ENCODE results near the gene CFAP161. TPM values are rescaled to one million over a fixed set of nuclear protein-coding genes. Genes with fewer than 3 reads are reported as not detected.

CFAP161 gene, protein sequence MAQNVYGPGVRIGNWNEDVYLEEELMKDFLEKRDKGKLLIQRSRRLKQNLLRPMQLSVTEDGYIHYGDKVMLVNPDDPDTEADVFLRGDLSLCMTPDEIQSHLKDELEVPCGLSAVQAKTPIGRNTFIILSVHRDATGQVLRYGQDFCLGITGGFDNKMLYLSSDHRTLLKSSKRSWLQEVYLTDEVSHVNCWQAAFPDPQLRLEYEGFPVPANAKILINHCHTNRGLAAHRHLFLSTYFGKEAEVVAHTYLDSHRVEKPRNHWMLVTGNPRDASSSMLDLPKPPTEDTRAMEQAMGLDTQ
- total RNA-seq = under 1 TPM in 2 of 4 donors, not detected in 2; 0.40 to 0.57 TPM

DNA sequence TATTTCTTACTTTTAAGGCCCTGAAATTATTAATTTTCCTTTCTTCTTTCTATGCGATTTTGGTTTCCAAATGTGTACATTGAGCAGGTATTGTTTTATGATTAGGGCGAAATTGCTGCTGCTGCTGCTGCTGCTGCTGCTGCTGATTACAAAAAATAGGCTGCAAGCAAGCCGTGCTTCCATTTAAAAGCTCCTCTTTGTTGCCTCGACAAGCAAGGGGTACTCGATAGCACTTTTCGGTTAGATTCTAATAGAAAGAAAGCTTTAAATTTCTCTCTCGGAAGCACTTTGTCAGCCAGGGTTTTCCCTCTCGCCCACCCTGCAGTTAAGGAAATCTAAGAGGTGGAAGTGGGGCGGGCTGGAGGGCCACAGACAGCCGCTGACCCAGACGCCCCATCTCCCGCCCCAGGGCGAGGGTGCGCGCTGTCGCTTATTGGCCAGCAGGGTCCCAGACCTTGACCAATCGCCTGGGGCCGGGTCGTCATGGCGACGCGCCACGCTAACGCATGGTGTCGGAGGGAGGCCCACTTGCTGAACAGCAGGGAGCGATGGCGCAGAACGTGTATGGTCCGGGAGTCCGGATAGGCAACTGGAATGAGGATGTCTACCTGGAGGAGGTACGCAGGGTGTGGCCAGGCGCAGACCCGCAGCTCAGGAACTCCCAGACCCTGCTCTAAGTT is at the start of gene CFAP161:
Gene CFAP161 (plus strand): TSS at position 489 of the 680 bp plus-strand sequence. CDS start 60 bp downstream, at position 549.
- H3K36me3 ChIP-seq = no peaks in the 10 kb centered on the region
- no peak for TF ChIP-seq EP300 (IDR thresholded peaks at IDR 0.05)
- no peak for TF ChIP-seq POLR2AphosphoS5 (IDR thresholded peaks at IDR 0.05)
- TF ChIP-seq, protein P1, sequence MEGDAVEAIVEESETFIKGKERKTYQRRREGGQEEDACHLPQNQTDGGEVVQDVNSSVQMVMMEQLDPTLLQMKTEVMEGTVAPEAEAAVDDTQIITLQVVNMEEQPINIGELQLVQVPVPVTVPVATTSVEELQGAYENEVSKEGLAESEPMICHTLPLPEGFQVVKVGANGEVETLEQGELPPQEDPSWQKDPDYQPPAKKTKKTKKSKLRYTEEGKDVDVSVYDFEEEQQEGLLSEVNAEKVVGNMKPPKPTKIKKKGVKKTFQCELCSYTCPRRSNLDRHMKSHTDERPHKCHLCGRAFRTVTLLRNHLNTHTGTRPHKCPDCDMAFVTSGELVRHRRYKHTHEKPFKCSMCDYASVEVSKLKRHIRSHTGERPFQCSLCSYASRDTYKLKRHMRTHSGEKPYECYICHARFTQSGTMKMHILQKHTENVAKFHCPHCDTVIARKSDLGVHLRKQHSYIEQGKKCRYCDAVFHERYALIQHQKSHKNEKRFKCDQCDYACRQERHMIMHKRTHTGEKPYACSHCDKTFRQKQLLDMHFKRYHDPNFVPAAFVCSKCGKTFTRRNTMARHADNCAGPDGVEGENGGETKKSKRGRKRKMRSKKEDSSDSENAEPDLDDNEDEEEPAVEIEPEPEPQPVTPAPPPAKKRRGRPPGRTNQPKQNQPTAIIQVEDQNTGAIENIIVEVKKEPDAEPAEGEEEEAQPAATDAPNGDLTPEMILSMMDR (IDR thresholded peaks at IDR 0.05) = peak in 1 of 4 experiments; percentile 21
- TF ChIP-seq POLR2A (IDR thresholded peaks at IDR 0.05) = no peak
- peak within 1 kb of the TSS in 1 of 2 donors; percentile 42 for H3K4me3 ChIP-seq
- peaks cover 0 to 12% (median 0%) of the 10 kb centered on the region in 3 donors for H3K4me1 ChIP-seq
- H3K27me3 ChIP-seq = peaks cover 40% of the 10 kb centered on the region
- 5% methylated on average over 4 to 13 of the region's 33 CpGs for WGBS, 2 donors (ENCODE audit: low coverage in 1 of 2)
- H3K9me3 ChIP-seq = no peaks in the 10 kb centered on the region
- ATAC-seq = peak; percentile 87
- H3K27ac ChIP-seq = no peak within 1 kb of the TSS

DNA sequence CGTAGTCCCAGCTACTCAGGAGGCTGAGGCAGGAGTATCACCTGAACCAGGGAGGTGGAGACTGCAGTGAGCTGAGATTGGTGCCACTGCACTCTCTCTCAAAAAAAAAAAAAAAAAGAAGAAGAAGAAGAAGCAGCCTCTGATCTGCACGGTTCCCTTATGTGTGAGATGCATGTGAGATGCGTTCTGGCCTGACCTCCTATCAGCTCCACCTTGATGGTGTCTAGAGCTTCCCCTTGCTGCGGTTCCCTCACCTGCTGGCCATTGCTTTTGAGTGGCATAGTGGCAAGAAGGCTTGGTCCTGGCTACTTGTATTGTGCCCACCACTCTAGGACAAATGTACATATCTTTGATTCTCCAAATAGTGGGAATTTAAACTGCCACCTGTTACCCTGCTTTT is 49.4 kb upstream of the CFAP161 start:
- Histone ChIP-seq H3K9me3 (no peaks in the 10 kb centered on the region), H3K36me3 (no peaks in the 10 kb centered on the region), H3K27me3 (peaks cover 7% of the 10 kb centered on the region), H3K4me1 (no peaks in the 10 kb centered on the region), H3K4me3 (no peak overlapping the region), H3K27ac (no peak overlapping the region)
- ATAC-seq = no peak
- 81% methylated on average over 3 of the region's 4 CpGs; no CpG with 5 or more reads in 1 of the 2 donors for WGBS, 2 donors (ENCODE audit: low coverage in 1 of 2)
- TF ChIP-seq POLR2A (IDR thresholded peaks at IDR 0.05) = no peak
- TF ChIP-seq POLR2AphosphoS5 (IDR thresholded peaks at IDR 0.05) = no peak
- TF ChIP-seq EP300 (IDR thresholded peaks at IDR 0.05) = no peak
- TF ChIP-seq, protein P1 (IDR thresholded peaks at IDR 0.05) = no peak

DNA sequence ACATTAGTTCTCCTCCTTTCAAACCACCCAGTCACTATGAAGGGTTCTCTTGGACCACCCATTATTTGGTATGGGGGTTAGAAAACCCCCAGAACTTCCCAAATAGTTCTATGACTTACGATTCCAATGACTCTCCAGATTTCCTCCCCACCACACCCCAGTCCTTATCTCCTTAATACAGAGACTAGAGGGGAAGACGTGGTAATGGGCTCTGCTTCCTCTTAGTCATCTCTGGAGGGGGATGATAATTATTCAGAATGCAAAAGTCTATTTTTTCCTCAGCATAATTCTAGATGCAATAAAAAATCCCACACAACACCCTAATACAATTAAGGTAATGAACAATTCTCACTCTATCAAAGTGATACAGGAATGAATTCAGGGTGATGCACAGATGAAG is 48.9 kb upstream of the CFAP161 start:
- Histone ChIP-seq H3K4me3 (no peak overlapping the region), H3K36me3 (no peaks in the 10 kb centered on the region), H3K27ac (no peak overlapping the region), H3K27me3 (peaks cover 7% of the 10 kb centered on the region), H3K9me3 (no peaks in the 10 kb centered on the region), H3K4me1 (no peaks in the 10 kb centered on the region)
- ATAC-seq = no peak
- TF ChIP-seq EP300 (IDR thresholded peaks at IDR 0.05) (no peak), POLR2AphosphoS5 (IDR thresholded peaks at IDR 0.05) (no peak), POLR2A (IDR thresholded peaks at IDR 0.05) (no peak)
- TF ChIP-seq, protein P1 (IDR thresholded peaks at IDR 0.05) = no peak
- WGBS, 2 donors (ENCODE audit: low coverage in 1 of 2) = 45 to 51% methylated on average over 2 of the region's 2 CpGs

DNA sequence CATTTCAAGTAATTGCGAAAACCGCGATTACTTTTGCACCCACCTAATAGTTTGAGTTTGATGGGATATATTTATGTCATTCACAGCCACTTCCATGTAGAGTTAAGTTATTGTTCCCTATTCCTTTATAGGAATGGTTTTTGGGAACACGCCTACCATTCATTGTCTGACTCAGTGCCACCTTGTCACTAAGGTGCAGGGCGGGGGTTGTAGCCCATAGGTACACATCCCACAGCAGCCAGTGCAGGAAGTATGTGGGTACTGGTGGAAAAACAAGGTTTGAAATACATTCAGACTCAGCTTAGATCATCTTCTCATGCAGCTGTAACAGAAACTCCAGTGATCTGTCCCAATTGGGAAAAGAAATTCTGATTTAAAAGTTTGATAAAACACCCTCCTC is 48.2 kb upstream of the CFAP161 start:
- no peak overlapping the region for H3K27ac ChIP-seq
- WGBS, 2 donors (ENCODE audit: low coverage in 1 of 2) = 70 to 92% methylated on average over 3 to 5 of the region's 5 CpGs

More for the DNA sequence above, 48.2 kb upstream of the CFAP161 start:
- Histone ChIP-seq H3K9me3 (no peaks in the 10 kb centered on the region), H3K4me3 (no peak overlapping the region), H3K36me3 (no peaks in the 10 kb centered on the region), H3K27me3 (peaks cover 7% of the 10 kb centered on the region), H3K4me1 (no peaks in the 10 kb centered on the region)
- ATAC-seq = no peak
- TF ChIP-seq EP300 (IDR thresholded peaks at IDR 0.05) (no peak), POLR2A (IDR thresholded peaks at IDR 0.05) (no peak), POLR2AphosphoS5 (IDR thresholded peaks at IDR 0.05) (no peak)
- TF ChIP-seq, protein P1 (IDR thresholded peaks at IDR 0.05) = no peak

All from gastroesophageal sphincter (tissue), 4 donors.